IMR-90 (cell line): Measurements from ENCODE around the gene ITIH2. TPM values are rescaled to one million over a fixed set of nuclear protein-coding genes. Genes with fewer than 3 reads are reported as not detected.

ENCODE experiments used
- ATAC-seq: fragments of 200-7000 bp; cut with Tn5 transposase; 2 replicates; pipeline ENCODE4 v1.9.1; 2020; ENCODE audit warnings: low read depth, mild to moderate bottlenecking, moderate library complexity
- BruUV-seq: library from RNA; stranded (reverse); fragments of 400-500 nt; replicated peaks from 2 replicates; lab custom pipeline; 2021; lab: Mats Ljungman, UMichigan
- CTCF ChIA-PET: fragments of 300-600 bp; formaldehyde crosslinking; extraction: SDS; loops from one replicate; lab custom pipeline; 2021; ENCODE audit warnings: antibody characterized with exemption; lab: Yijun Ruan, JAX
- POLR2A ChIA-PET: fragments of 300-600 bp; sonication (Branson Sonifier 250); formaldehyde crosslinking; loops from one replicate; lab custom pipeline; 2022; ENCODE audit warnings: antibody characterized with exemption; ENCODE audit not compliant: unreplicated experiment; lab: Charles Lee
- DNase-seq: peaks from one replicate; pipeline ENCODE4 v3.0.0; 2013
- H2AFZ ChIP-seq: replicated peaks from 2 replicates; pipeline ENCODE3; 2013; ENCODE audit warnings: low read length, mild to moderate bottlenecking; ENCODE audit not compliant: poor library complexity
- H2AK5ac ChIP-seq: 2 replicates; pipeline ENCODE4 v1.6.1; 2013; ENCODE audit warnings: low read depth, low read length, inconsistent platforms
- H2AK9ac ChIP-seq: replicated peaks from 2 replicates; pipeline ENCODE3; 2013; ENCODE audit warnings: mild to moderate bottlenecking, low read depth, low read length, moderate library complexity; ENCODE audit not compliant: poor library complexity
- H2BK120ac ChIP-seq: 2 replicates; pipeline ENCODE4 v1.6.1; 2013; ENCODE audit warnings: low read depth, low read length, inconsistent platforms
- H2BK15ac ChIP-seq: 3 replicates; pipeline ENCODE4 v1.6.1; 2013; ENCODE audit warnings: low read depth, low read length, inconsistent platforms
- H2BK20ac ChIP-seq: 2 replicates; pipeline ENCODE4 v1.6.1; 2013; ENCODE audit warnings: low read depth, mild to moderate bottlenecking, inconsistent platforms, low read length, moderate library complexity
- H2BK5ac ChIP-seq: 2 replicates; pipeline ENCODE4 v1.6.1; 2013; ENCODE audit warnings: mild to moderate bottlenecking, low read depth, low read length, inconsistent platforms; ENCODE audit not compliant: poor library complexity, severe bottlenecking
- H3K14ac ChIP-seq: replicated peaks from 2 replicates; pipeline ENCODE4 v1.6.1; 2013; ENCODE audit warnings: low read depth, low read length, inconsistent platforms
- H3K18ac ChIP-seq: 2 replicates; pipeline ENCODE4 v1.6.1; 2013; ENCODE audit warnings: low read depth, low read length, control low read depth
- H3K23ac ChIP-seq: 2 replicates; pipeline ENCODE4 v1.6.1; 2013; ENCODE audit warnings: low read depth, low read length, inconsistent platforms
- H3K27ac ChIP-seq: 2 replicates; pipeline ENCODE4 v1.5.1; 2013; ENCODE audit warnings: mild to moderate bottlenecking, control low read depth, low read length; ENCODE audit not compliant: insufficient read depth
- H3K27me3 ChIP-seq: 2 replicates; pipeline ENCODE4 v1.6.1; 2013; ENCODE audit warnings: low read length; ENCODE audit not compliant: control insufficient read depth, insufficient read depth
- H3K36me3 ChIP-seq: 2 replicates; pipeline ENCODE4 v1.6.1; 2013; ENCODE audit warnings: low read length, mixed read lengths; ENCODE audit not compliant: control insufficient read depth, insufficient read depth
- H3K4ac ChIP-seq: 2 replicates; pipeline ENCODE4 v1.6.1; 2013; ENCODE audit warnings: low read depth, low read length, inconsistent platforms
- H3K4me1 ChIP-seq: 2 replicates; pipeline ENCODE4 v1.6.1; 2013; ENCODE audit warnings: low read length, mixed read lengths; ENCODE audit not compliant: control insufficient read depth, insufficient read depth
- H3K4me2 ChIP-seq: 2 replicates; pipeline ENCODE4 v1.6.1; 2013; ENCODE audit warnings: low read depth, mild to moderate bottlenecking, control low read depth, low read length, moderate library complexity
- H3K4me3 ChIP-seq: 2 replicates; pipeline ENCODE4 v1.5.1; 2013; ENCODE audit warnings: low read depth, mild to moderate bottlenecking, control low read depth, low read length, moderate library complexity; ENCODE audit not compliant: insufficient read depth
- H3K56ac ChIP-seq: 2 replicates; pipeline ENCODE4 v1.6.1; 2013; ENCODE audit warnings: low read length, inconsistent platforms; ENCODE audit not compliant: insufficient read depth; ENCODE audit errors: extremely low read depth
- H3K79me1 ChIP-seq, 2 experiments: 2 replicates each; pipeline ENCODE4 v1.6.1; 2013; ENCODE audit warnings: low read length in 2 of 2, inconsistent platforms in 1 of 2, low read depth in 1 of 2
- H3K9ac ChIP-seq: 2 replicates; pipeline ENCODE4 v1.6.1; 2013; ENCODE audit warnings: low read depth, low read length, control low read depth
- H3K9me1 ChIP-seq: 2 replicates; pipeline ENCODE4 v1.6.1; 2013; ENCODE audit warnings: low read length, inconsistent platforms; ENCODE audit not compliant: insufficient read depth
- H3K9me3 ChIP-seq: 2 replicates; pipeline ENCODE4 v1.6.1; 2013; ENCODE audit warnings: low read length; ENCODE audit not compliant: control insufficient read depth, insufficient read depth
- H4K20me1 ChIP-seq: 2 replicates; pipeline ENCODE4 v1.6.1; 2013; ENCODE audit warnings: low read length, inconsistent platforms; ENCODE audit not compliant: insufficient read depth
- H4K5ac ChIP-seq: 2 replicates; pipeline ENCODE4 v1.6.1; 2013; ENCODE audit warnings: mild to moderate bottlenecking, low read depth, low read length, control low read depth
- H4K8ac ChIP-seq, 2 experiments: 2 replicates each; pipeline ENCODE4 v1.6.1; 2013; ENCODE audit warnings: low read depth in 2 of 2, low read length in 2 of 2, control low read depth in 1 of 2, inconsistent platforms in 1 of 2
- H4K91ac ChIP-seq: 2 replicates; pipeline ENCODE4 v1.6.1; 2013; ENCODE audit warnings: low read depth, low read length, inconsistent platforms; ENCODE audit not compliant: insufficient read depth
- BHLHE40 ChIP-seq: fragments of 150-350 bp; IDR thresholded peaks from 2 replicates; pipeline ENCODE4 v1.6.1; 2016; ENCODE audit warnings: mild to moderate bottlenecking, low read depth, low read length
- CEBPB ChIP-seq: IDR thresholded peaks from 2 replicates; pipeline ENCODE4 v1.6.1; 2012; ENCODE audit warnings: low read depth, low read length, improper control_type of control experiment
- CTCF ChIP-seq: conservative IDR thresholded peaks from 2 replicates; pipeline ENCODE4 v1.5.1; 2012; ENCODE audit warnings: mild to moderate bottlenecking, low read depth, low read length, improper control_type of control experiment
- MAZ ChIP-seq: IDR thresholded peaks from 2 replicates; pipeline ENCODE4 v1.6.1; 2012; ENCODE audit warnings: low read depth, mild to moderate bottlenecking, low read length, improper control_type of control experiment, moderate library complexity, borderline replicate concordance
- MXI1 ChIP-seq: IDR thresholded peaks from 2 replicates; pipeline ENCODE4 v1.6.1; 2012; ENCODE audit warnings: low read depth, mild to moderate bottlenecking, low read length, moderate library complexity, borderline replicate concordance
- RAD21 ChIP-seq: IDR thresholded peaks from 2 replicates; pipeline ENCODE4 v1.6.1; 2012; ENCODE audit warnings: low read length, improper control_type of control experiment
- RFX5 ChIP-seq: IDR thresholded peaks from 2 replicates; pipeline ENCODE4 v1.8.0; 2012; ENCODE audit warnings: low read depth, mild to moderate bottlenecking, low read length, moderate library complexity
- WGBS, 2 experiments: methylation state at CpG; one replicate each; pipeline versions ENCODE4 v1.1.5 to v1.1.7; 2013; ENCODE audit warnings: missing lambda C conversion rate in 2 of 2; ENCODE audit not compliant: insufficient read length in 1 of 2; ENCODE audit errors: extremely low coverage in 2 of 2; 5-methylcytosine and 5-hydroxymethylcytosine counted together
- dilution Hi-C: fragments of 300-500 bp; cut with HindIII; formaldehyde crosslinking; loops from one replicate; pipeline ENCODE4 v1.14.3; 2018; ENCODE audit warnings: low sequenced_read_pairs; ENCODE audit not compliant: unreplicated experiment
- in situ Hi-C: fragments of 300-500 bp; cut with MboI; formaldehyde crosslinking; loops from 3 replicates; pipeline ENCODE4 v1.14.3; 2019; ENCODE audit warnings: low sequenced_read_pairs, inconsistent platforms, mixed read lengths
- intact Hi-C: fragments of 100-400 bp; cut with micrococcal nuclease; formaldehyde crosslinking; loops from 2 replicates; pipeline ENCODE4 v1.10.0; 2022
- polyA plus RNA-seq, 3 experiments: library from polyadenylated mRNA; depleted of rRNA; stranded (reverse); fragments of >200 nt; gene quantifications; 2 replicates each; pipeline ENCODE4 v1.2.3, GENCODE V29; 2012; ENCODE audit warnings: low replicate concordance in 1 of 3
- total RNA-seq: library from RNA; depleted of rRNA; stranded (reverse); fragments of >200 nt; gene quantifications from 2 replicates; pipeline ENCODE4 v1.2.3, GENCODE V29; 2012

The ITIH2 gene
- total and polyA plus RNA-seq, 2 of the 4 experiments (the other 2 are of a cell fraction) = not detected

GRCh38 chr10:7756360-7756992 is 53.4 kb downstream of the ITIH2 start:
- Histone ChIP-seq H4K20me1 (peaks cover 3% of the 10 kb centered on the region; the same call in 1 of the 2 replicates), H3K18ac (no peak overlapping the region), H2BK20ac (no peak overlapping the region), H3K4me3 (no peak overlapping the region), H3K9ac (no peak overlapping the region), H3K23ac (no peak overlapping the region), H3K36me3 (peaks cover 36% of the 10 kb centered on the region), H3K27ac (no peak overlapping the region), H4K8ac (no peak overlapping the region), H3K4ac (no peak overlapping the region), H2BK5ac (no peak overlapping the region), H3K4me2 (no peak overlapping the region), H3K27me3 (no peaks in the 10 kb centered on the region), H3K9me3 (no peaks in the 10 kb centered on the region), H2BK120ac (no peak overlapping the region), H3K14ac (no peak overlapping the region), H3K4me1 (no peaks in the 10 kb centered on the region), H3K79me1 (no peaks in the 10 kb centered on the region; a peak in 1 of 4 replicates), H3K56ac (no peak overlapping the region), H4K5ac (no peak overlapping the region), H4K91ac (no peak overlapping the region), H3K9me1 (no peaks in the 10 kb centered on the region), H2AFZ (no peak overlapping the region), H2BK15ac (no peak overlapping the region), H2AK9ac (no peak overlapping the region), H2AK5ac (no peak overlapping the region)
- POLR2A ChIA-PET = no interaction called here
- in situ Hi-C loops = no loop called here
- intact Hi-C loops = loop anchor here (10.0 kb wide), 1 partner anchor 1548 kb away; no protein-coding TSS in a partner anchor
- BruUV-seq = no TSS peak
- peak; percentile 56; the same call in 1 of the 2 replicates for ATAC-seq
- CTCF ChIA-PET = interaction anchor here (0.6 kb wide), 2 partner anchors 68 to 88 kb away, joined by 3 to 5 read pairs; no protein-coding TSS in a partner anchor
- dilution Hi-C loops = no loop called here
- WGBS, 2 experiments = no CpG with 5 or more reads among the region's 7 CpGs
- TF ChIP-seq RAD21 (peak; percentile 37; the same call in 1 of the 2 replicates), MAZ (no peak), CEBPB (no peak), RFX5 (no peak), BHLHE40 (no peak), MXI1 (no peak), CTCF (peak; percentile 36; the same call in 1 of the 2 replicates)
- peak; percentile 8 for DNase-seq
